22Rv1 (cell line): ENCODE measurements around the gene DPP6.

Experiments
- ZFX ChIP-seq: fragments of 450-650 bp; IDR thresholded peaks from 2 replicates; pipeline ENCODE4 v1.6.1; 2017; ENCODE audit warnings: antibody characterized with exemption, borderline replicate concordance
- TF ChIP-seq, protein P1 (sequence below): fragments of 450-650 bp; IDR thresholded peaks from 2 replicates; pipeline ENCODE4 v1.5.1; 2017; ENCODE audit warnings: mild to moderate bottlenecking

DNA sequence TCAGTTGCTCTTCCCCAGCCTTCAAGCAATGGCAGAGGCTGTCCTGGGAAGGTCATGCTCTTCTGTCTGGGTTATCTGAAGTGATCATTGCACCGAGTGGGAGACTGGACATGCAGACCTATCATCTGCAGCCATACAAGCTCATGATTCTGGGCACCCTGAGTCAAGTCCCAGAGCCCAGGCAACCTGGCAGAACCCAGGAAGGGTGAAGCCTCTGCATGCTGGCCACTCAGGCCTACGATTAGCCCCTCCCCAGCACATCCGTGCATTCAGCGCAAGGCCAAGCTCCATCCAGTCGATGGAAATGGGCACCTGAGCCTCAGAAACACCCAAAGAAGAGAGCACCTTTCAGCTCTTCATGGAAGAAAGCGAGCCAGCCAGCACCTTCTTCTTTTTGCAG, 688.9 kb downstream of the DPP6 start:
- TF ChIP-seq, protein P1, sequence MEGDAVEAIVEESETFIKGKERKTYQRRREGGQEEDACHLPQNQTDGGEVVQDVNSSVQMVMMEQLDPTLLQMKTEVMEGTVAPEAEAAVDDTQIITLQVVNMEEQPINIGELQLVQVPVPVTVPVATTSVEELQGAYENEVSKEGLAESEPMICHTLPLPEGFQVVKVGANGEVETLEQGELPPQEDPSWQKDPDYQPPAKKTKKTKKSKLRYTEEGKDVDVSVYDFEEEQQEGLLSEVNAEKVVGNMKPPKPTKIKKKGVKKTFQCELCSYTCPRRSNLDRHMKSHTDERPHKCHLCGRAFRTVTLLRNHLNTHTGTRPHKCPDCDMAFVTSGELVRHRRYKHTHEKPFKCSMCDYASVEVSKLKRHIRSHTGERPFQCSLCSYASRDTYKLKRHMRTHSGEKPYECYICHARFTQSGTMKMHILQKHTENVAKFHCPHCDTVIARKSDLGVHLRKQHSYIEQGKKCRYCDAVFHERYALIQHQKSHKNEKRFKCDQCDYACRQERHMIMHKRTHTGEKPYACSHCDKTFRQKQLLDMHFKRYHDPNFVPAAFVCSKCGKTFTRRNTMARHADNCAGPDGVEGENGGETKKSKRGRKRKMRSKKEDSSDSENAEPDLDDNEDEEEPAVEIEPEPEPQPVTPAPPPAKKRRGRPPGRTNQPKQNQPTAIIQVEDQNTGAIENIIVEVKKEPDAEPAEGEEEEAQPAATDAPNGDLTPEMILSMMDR, result no peak
- TF ChIP-seq ZFX, result no peak
